Right cardiac atrium (tissue), 5 donors: Measurements from ENCODE around the gene TSHZ2. TPM values are rescaled to one million over a fixed set of nuclear protein-coding genes. Genes with fewer than 3 reads are reported as not detected.

Source experiments
- ATAC-seq, 2 donors: fragments of 200-7000 bp; cut with Tn5 transposase; one replicate each; pipeline versions ENCODE4 v1.8.0 to v1.9.1; 2020; ENCODE audit warnings: moderate library complexity in 2 of 2, mild to moderate bottlenecking in 1 of 2
- DNase-seq, 3 donors: peaks; one replicate each; pipeline ENCODE4 v3.0.0-alpha.2; 2020
- H3K27ac ChIP-seq: one replicate; pipeline ENCODE4 v1.5.1; 2013; ENCODE audit warnings: mild to moderate bottlenecking, low read length, control low read depth, moderate library complexity
- H3K27me3 ChIP-seq: one replicate; pipeline ENCODE4 v1.6.1; 2013; ENCODE audit not compliant: control insufficient read depth, insufficient read depth
- H3K4me1 ChIP-seq: one replicate; pipeline ENCODE4 v1.6.1; 2013; ENCODE audit warnings: low read length; ENCODE audit not compliant: control insufficient read depth, insufficient read depth
- H3K4me3 ChIP-seq: one replicate; pipeline ENCODE4 v1.5.1; 2013; ENCODE audit warnings: low read length, control low read depth
- H3K9me3 ChIP-seq: one replicate; pipeline ENCODE4 v1.6.1; 2013; ENCODE audit warnings: low read length; ENCODE audit not compliant: control insufficient read depth
- WGBS: extraction: QIAGEN DNeasy Blood & Tissue Kit; methylation state at CpG from one replicate; pipeline ENCODE4 v1.1.7; 2013; 5-methylcytosine and 5-hydroxymethylcytosine counted together
- intact Hi-C, 4 donors: fragments of 100-400 bp; cut with DNase I; formaldehyde crosslinking; loops; one replicate each; pipeline versions ENCODE4 v1.11.0 to v1.14.0; 2022 to 2023
- polyA plus RNA-seq: library from polyadenylated mRNA; stranded (reverse); fragments of 200-250 nt; gene quantifications from one replicate; pipeline ENCODE4 v1.2.3, GENCODE V29; 2013
- total RNA-seq, 4 donors: library from RNA; stranded (reverse); fragmentation: NEBNext Ultra II Directional; extraction: Animal tissue kit (Norgen Biotek cat#: 25700); gene quantifications; one replicate each; pipeline ENCODE4 v1.2.1, GENCODE V29; 2021
- donor health status: healthy with polysubstance abuse.
- donor health status: DM: no; HTN: yes; CAD: no.
- donor health status: DM: no; HTN: no; CAD: no.
- donor health status: DM: no; HTN: yes; CAD: no; lungs with severe emphysema.
- donor health status: DM: yes; HTN: yes; CAD: no.

TSHZ2 gene
- total and polyA plus RNA-seq, 5 donors, result 2.3 to 8.9 (median 6.9) TPM

DNA sequence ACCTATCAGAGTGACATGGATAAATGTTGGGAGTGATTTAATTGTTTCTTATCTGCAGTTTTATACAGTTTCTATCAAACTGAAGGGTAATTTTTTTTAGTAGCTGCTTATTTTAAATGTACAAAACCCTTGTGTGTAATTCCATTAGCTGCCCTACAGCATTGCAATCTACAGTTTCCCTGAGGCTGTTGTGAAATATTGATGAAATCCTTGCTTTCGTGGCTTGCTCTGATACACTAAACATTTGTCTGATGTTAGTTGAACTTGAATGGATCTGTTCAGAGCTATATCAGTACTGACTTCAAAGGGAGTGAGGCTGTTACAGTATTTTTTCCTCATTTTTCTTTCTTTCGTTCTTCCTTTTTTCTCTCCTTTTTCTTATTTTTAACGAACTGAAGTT, 255.4 kb downstream of the TSHZ2 start:
- no peak for ATAC-seq
- no peaks in the 10 kb centered on the region for H3K27me3 ChIP-seq

DNA sequence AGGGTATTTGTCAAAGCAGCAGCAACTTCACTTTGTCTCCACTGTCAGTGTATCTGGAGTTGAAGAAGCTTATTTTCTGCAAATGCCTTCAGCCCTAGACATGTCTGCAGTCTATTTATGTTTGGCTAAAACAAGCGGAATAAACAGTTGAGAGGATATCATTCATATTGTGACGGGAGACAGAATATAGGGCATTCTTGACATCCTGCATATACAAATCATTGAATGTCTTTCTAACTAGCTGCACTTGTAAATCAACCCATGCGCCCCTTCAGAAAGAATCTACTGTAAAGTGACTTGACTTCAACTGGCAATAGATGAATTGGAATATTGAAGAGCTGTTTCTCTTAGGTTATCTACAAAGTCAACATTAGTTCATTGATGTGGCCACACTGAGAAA, 258.9 kb downstream of the TSHZ2 start:
- ATAC-seq, result no peak
- intact Hi-C loops, result no loop called here

More for the DNA sequence above, 255.4 kb downstream of the TSHZ2 start:
- intact Hi-C loops, result no loop called here
- Histone ChIP-seq H3K27ac (no peak overlapping the region), H3K9me3 (no peaks in the 10 kb centered on the region), H3K4me1 (no peaks in the 10 kb centered on the region), H3K4me3 (no peak overlapping the region)
- 75% methylated on average over 3 of the region's 3 CpGs for WGBS
- no peak for DNase-seq

DNA sequence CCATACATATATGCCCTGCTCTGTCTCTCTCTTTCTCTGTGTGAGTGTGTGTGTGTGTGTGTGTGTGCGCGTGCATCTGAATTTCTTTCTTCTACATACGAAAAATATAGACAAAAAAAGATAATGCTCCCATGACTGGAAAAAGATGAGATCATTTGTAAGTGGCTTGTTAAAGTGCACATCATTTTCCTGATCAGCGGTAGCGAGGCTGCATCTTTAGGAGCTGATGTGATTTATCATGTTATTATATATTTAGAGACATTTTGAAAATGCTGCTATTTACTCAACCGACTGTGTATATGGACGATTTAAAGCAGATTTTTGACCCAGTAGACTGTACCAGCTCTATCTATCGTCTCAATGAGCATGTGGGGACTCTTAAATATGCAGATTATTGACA, 265.3 kb downstream of the TSHZ2 start:
- WGBS, result 85% methylated on average over 8 of the region's 8 CpGs

More for the DNA sequence above, 258.9 kb downstream of the TSHZ2 start:
- no peak overlapping the region for H3K4me3 ChIP-seq
- no peaks in the 10 kb centered on the region for H3K4me1 ChIP-seq
- DNase-seq, result no peak
- H3K9me3 ChIP-seq, result no peaks in the 10 kb centered on the region
- 91% methylated on average over 3 of the region's 3 CpGs for WGBS
- no peak overlapping the region for H3K27ac ChIP-seq
- no peaks in the 10 kb centered on the region for H3K27me3 ChIP-seq

DNA sequence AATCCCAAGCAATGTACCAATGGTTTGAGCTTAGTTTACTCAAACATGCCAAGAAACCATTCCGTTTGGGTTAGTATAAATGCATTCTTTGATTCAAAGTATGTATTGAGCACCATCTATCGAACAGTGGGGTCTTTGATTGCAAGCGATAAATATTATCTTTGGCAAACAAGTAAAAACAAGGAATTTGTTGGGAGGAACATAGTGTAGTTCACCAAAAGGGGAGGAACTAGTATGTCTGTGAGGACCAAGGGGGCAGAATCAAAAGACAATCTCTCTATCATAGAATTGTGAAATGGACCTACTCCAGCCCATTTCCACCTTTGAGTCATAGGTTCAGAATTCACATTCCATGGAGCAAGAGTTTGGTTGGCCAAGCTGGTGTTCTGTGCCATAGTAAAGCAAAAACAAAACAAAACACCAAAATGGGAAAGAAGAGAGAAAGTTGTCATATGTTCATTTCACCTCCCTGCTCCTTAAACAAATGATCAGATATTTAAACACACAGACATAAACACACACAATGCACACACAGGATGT, 266.0 kb downstream of the TSHZ2 start:
- Histone ChIP-seq H3K27me3 (no peaks in the 10 kb centered on the region), H3K27ac (no peak overlapping the region), H3K4me1 (no peaks in the 10 kb centered on the region), H3K4me3 (no peak overlapping the region), H3K9me3 (no peaks in the 10 kb centered on the region)
- ATAC-seq (no peak), DNase-seq (no peak)
- 83% methylated on average over 3 of the region's 3 CpGs for WGBS
- intact Hi-C loops, result no loop called here

More for the DNA sequence above, 265.3 kb downstream of the TSHZ2 start:
- H3K4me1 ChIP-seq, result no peaks in the 10 kb centered on the region
- no peaks in the 10 kb centered on the region for H3K9me3 ChIP-seq
- no peaks in the 10 kb centered on the region for H3K27me3 ChIP-seq
- intact Hi-C loops, result no loop called here
- no peak overlapping the region for H3K27ac ChIP-seq
- ATAC-seq, result no peak
- DNase-seq, result no peak
- H3K4me3 ChIP-seq, result no peak overlapping the region

DNA sequence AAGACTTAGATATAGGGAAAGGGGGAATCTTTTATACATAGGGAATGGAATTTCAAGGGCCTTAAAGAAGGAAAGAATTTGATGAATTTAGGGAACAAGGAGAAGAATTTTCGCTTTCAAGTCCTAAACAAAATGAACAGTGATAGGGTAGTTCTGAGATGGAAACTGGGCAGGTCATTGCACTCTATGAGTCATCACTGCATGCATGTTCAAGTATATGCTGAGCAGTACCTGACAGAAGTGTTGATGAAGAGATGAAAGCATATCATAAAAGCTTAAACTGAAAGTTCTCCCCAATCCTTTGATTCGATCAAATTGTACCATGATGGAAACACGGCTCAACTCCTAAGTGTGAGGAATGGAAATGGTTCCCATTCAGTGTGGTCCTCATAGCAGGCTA, 271.0 kb downstream of the TSHZ2 start:
- WGBS, result 92% methylated on average over 3 of the region's 3 CpGs
- Histone ChIP-seq H3K27me3 (no peaks in the 10 kb centered on the region), H3K4me1 (no peaks in the 10 kb centered on the region), H3K4me3 (no peak overlapping the region), H3K9me3 (no peaks in the 10 kb centered on the region), H3K27ac (no peak overlapping the region)
- DNase-seq (no peak), ATAC-seq (no peak)
- intact Hi-C loops, result no loop called here

DNA sequence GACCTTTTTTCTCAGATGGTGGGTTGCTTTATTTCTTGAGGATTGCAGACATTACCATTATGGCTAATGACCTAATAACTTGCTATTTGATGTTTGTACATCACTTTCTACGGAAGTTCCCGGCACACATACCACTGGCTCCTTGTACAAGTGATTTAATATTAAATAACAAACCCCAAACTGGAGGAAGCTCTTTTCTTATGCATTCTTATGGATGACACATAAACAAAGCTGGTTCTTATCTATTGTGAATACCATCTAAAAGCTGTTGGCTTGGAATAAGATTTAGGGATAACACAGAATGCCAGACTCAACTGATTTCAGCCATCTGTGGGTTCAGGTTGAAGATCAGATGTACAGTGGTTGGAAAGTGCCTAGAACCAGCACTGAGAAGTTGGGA, 272.6 kb downstream of the TSHZ2 start:
- DNase-seq (no peak), ATAC-seq (no peak)
- Histone ChIP-seq H3K9me3 (no peaks in the 10 kb centered on the region), H3K27ac (no peak overlapping the region), H3K27me3 (no peaks in the 10 kb centered on the region), H3K4me1 (no peaks in the 10 kb centered on the region), H3K4me3 (no peak overlapping the region)
- 96% methylated on average over 2 of the region's 2 CpGs for WGBS
- intact Hi-C loops, result no loop called here

DNA sequence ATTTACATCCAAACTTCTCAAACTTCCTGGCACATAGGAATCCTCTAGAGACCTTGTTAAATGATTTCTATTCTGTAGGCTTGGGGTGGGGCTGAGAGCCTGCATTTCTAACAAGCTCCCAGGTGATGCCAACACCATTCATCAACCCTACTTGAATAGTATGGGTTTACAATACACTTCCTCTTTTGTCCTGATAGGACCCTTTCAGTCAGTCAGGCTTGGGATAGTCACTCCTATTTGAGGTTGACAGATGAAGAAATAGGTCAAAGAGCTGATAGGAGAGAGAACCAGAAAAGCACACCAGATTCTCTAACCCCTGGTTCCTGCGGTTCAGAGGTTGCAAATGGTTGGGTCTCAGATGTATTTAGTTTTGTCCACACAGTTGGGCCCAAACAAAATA, 273.4 kb downstream of the TSHZ2 start:
- intact Hi-C loops, result no loop called here
- H3K9me3 ChIP-seq, result no peaks in the 10 kb centered on the region
- H3K4me3 ChIP-seq, result no peak overlapping the region
- no peak for DNase-seq
- H3K4me1 ChIP-seq, result no peaks in the 10 kb centered on the region
- WGBS, result 100% methylated on average over 1 of the region's 1 CpG
- H3K27ac ChIP-seq, result no peak overlapping the region
- no peaks in the 10 kb centered on the region for H3K27me3 ChIP-seq
- no peak for ATAC-seq

DNA sequence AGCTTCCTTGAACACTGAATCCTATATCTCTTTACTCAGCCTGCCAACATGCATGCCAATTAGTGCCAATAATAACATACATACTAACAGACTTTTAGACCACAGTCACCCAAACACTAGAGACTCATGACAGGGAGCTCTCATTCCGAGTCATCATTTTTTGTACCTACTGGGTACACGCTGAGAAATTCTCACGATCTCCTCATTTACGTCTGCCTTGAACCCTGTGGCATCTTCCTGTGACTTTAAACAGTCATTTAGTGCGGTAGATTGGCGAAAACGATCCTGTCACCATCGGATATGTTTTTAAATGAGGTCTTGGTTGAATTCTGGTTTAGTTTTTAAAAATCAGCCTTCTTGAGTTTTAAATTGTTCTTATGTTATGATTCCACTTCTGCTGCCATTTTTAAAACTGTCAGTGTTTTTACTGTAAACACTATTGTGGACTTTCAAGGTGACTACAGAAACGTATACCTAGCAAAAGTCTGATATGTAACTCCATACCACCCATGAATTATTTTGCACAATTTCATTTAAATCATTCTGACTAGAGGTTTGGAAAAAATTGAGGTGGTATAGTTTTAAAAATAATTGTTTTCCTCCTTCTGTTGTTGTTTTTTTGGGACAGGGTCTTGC, 275.4 kb downstream of the TSHZ2 start:
- no peak overlapping the region for H3K4me3 ChIP-seq

DNA sequence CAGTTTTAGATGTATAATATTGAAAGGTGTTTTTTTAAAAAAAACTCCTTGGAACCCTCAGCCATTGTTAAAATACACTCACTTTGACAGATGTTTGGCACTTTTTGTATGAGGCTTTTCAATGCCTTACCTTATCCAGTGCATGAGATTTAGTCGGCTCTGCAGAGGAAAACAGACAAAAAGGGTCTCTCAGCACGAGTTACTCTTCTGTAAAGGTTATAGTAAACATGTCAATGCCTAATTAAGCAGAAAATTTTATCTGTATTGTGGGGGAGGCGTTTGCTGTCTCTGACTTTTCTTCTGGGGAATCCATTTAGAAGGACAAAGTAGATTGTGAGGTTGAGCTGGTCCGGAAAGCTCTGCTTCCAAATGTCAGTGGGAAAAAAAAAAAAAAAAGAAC, 278.3 kb downstream of the TSHZ2 start:
- Histone ChIP-seq H3K4me1 (no peaks in the 10 kb centered on the region), H3K27me3 (no peaks in the 10 kb centered on the region), H3K27ac (no peak overlapping the region), H3K4me3 (no peak overlapping the region), H3K9me3 (no peaks in the 10 kb centered on the region)
- intact Hi-C loops, result no loop called here
- ATAC-seq (no peak), DNase-seq (no peak)
- 52% methylated on average over 4 of the region's 4 CpGs for WGBS

More for the DNA sequence above, 275.4 kb downstream of the TSHZ2 start:
- Histone ChIP-seq H3K27ac (no peak overlapping the region), H3K27me3 (no peaks in the 10 kb centered on the region), H3K9me3 (no peaks in the 10 kb centered on the region), H3K4me1 (no peaks in the 10 kb centered on the region)
- intact Hi-C loops, result no loop called here
- ATAC-seq (no peak), DNase-seq (no peak)
- 90% methylated on average over 9 of the region's 9 CpGs for WGBS

DNA sequence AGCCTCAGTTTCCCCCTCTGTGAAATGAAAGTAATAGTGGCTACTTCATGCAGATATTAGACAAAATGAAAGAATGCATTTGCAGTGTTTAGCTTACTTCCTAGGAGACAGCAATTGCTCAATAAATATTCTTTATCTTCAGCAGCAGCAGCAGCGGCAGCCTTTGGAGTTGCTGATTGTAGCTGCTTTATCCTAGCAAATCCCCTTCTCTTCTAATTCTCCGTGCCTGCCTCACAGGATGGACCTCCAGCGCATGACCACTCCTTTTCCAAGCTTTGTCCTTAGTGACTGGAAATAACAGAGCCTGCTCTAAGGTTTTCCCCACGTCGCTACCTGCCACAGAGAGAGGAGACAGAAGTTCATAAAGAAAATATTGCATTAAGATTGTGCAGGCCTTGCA, 279.8 kb downstream of the TSHZ2 start:
- no peaks in the 10 kb centered on the region for H3K27me3 ChIP-seq
- intact Hi-C loops, result no loop called here
- H3K4me1 ChIP-seq, result no peaks in the 10 kb centered on the region
- DNase-seq (no peak), ATAC-seq (no peak)
- no peaks in the 10 kb centered on the region for H3K9me3 ChIP-seq
- 82% methylated on average over 5 of the region's 5 CpGs for WGBS
- no peak overlapping the region for H3K27ac ChIP-seq
- H3K4me3 ChIP-seq, result no peak overlapping the region

DNA sequence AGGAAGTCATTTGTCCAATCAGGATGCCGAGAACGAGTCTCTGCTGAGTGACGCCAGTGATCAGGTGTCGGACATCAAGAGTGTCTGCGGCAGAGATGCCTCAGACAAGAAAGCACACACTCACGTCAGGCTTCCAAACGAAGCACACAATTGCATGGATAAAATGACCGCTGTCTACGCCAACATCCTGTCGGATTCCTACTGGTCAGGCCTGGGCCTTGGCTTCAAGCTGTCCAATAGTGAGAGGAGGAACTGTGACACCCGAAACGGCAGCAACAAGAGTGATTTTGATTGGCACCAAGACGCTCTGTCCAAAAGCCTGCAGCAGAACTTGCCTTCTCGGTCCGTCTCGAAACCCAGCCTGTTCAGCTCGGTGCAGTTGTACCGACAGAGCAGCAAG, 281.5 kb downstream of the TSHZ2 start:
- intact Hi-C loops, result no loop called here
- H3K27me3 ChIP-seq, result no peaks in the 10 kb centered on the region
- no peak overlapping the region for H3K4me3 ChIP-seq
- no peak overlapping the region for H3K27ac ChIP-seq
- WGBS, result 93% methylated on average over 18 of the region's 18 CpGs
- ATAC-seq (no peak), DNase-seq (no peak)
- no peaks in the 10 kb centered on the region for H3K4me1 ChIP-seq
- no peaks in the 10 kb centered on the region for H3K9me3 ChIP-seq
